ENCODE measurements around the gene PRDM9. TPM values are rescaled to one million over a fixed set of nuclear protein-coding genes. Genes with fewer than 3 reads are reported as not detected.

Gene PRDM9
- total RNA-seq, result not detected in 2 replicates

GRCh38 chr5:23507278-23507685 lies at the start of gene PRDM9:
TSS of gene PRDM9 (plus strand) at chr5:23507609. CDS start at chr5:23509034, 1,425 bp downstream.

Measured in airway epithelial cell (primary cell).